Osteocyte (in vitro differentiated cells): Measurements from ENCODE around the gene APOM. TPM values are rescaled to one million over a fixed set of nuclear protein-coding genes. Genes with fewer than 3 reads are reported as not detected.
A peak's percentile ranks its signal among the peaks of the same experiment; 100 is the strongest.

Source experiments
- DNase-seq: peaks from one replicate; pipeline ENCODE4 v3.0.0; 2021; ENCODE audit warnings: mixed read lengths; ENCODE audit not compliant: unreplicated experiment; ENCODE audit errors: extremely low spot score
- H3K27ac Mint-ChIP-seq: one replicate; pipeline ENCODE4 v1.8.0; 2021; ENCODE audit warnings: mild to moderate bottlenecking, mixed read lengths; ENCODE audit not compliant: unreplicated experiment
- H3K27me3 Mint-ChIP-seq: one replicate; pipeline ENCODE4 v1.8.0; 2021; ENCODE audit warnings: mixed read lengths; ENCODE audit not compliant: unreplicated experiment
- H3K36me3 Mint-ChIP-seq: one replicate; pipeline ENCODE4 v1.8.0; 2021; ENCODE audit warnings: mixed read lengths; ENCODE audit not compliant: unreplicated experiment
- H3K4me1 Mint-ChIP-seq: one replicate; pipeline ENCODE4 v1.8.0; 2021; ENCODE audit warnings: mixed read lengths; ENCODE audit not compliant: unreplicated experiment
- H3K4me3 Mint-ChIP-seq: one replicate; pipeline ENCODE4 v1.8.0; 2021; ENCODE audit warnings: mild to moderate bottlenecking, moderate library complexity, mixed read lengths; ENCODE audit not compliant: unreplicated experiment
- H3K9me3 Mint-ChIP-seq: one replicate; pipeline ENCODE4 v1.8.0; 2021; ENCODE audit warnings: mixed read lengths; ENCODE audit not compliant: unreplicated experiment
- CTCF ChIP-seq: fragments of 200-600 bp; sonication (generic); IDR thresholded peaks from 2 replicates; pipeline ENCODE4 v1.5.0; 2021; ENCODE audit warnings: antibody characterized with exemption, mild to moderate bottlenecking, moderate library complexity
- total RNA-seq: library from RNA; stranded (reverse); gene quantifications from 2 replicates; pipeline ENCODE4 v1.2.1, GENCODE V29; 2021

Gene APOM
- total RNA-seq, 1 donor from 2014 or later = 4.0 TPM

GRCh38 chr6:31622684-31623091 is 33.0 kb upstream of the APOM start:
- H3K4me1 Mint-ChIP-seq = peaks cover 18% of the 10 kb centered on the region
- no peak for TF ChIP-seq CTCF
- H3K27me3 Mint-ChIP-seq = no peaks in the 10 kb centered on the region
- DNase-seq = no peak
- H3K9me3 Mint-ChIP-seq = no peaks in the 10 kb centered on the region
- H3K27ac Mint-ChIP-seq = peak overlapping the region; percentile 92
- peak overlapping the region; percentile 80 for H3K4me3 Mint-ChIP-seq
- H3K36me3 Mint-ChIP-seq = peaks cover 37% of the 10 kb centered on the region

- no peaks in the 10 kb centered on the region for H3K9me3 Mint-ChIP-seq
- peaks cover 18% of the 10 kb centered on the region for H3K4me1 Mint-ChIP-seq
- H3K4me3 Mint-ChIP-seq = no peak overlapping the region
- H3K36me3 Mint-ChIP-seq = peaks cover 46% of the 10 kb centered on the region
- no peak overlapping the region for H3K27ac Mint-ChIP-seq
- no peak for TF ChIP-seq CTCF
- H3K27me3 Mint-ChIP-seq = no peaks in the 10 kb centered on the region
- no peak for DNase-seq
Measured at GRCh38 chr6:31624070-31624469, 31.6 kb upstream of the APOM start.

GRCh38 chr6:31626952-31627351 is 28.7 kb upstream of the APOM start:
- no peak overlapping the region for H3K27ac Mint-ChIP-seq

GRCh38 chr6:31627690-31628287 is 27.9 kb upstream of the APOM start:
- H3K27ac Mint-ChIP-seq = no peak overlapping the region
- no peak for DNase-seq
- peaks cover 62% of the 10 kb centered on the region for H3K36me3 Mint-ChIP-seq
- no peaks in the 10 kb centered on the region for H3K27me3 Mint-ChIP-seq
- peaks cover 2% of the 10 kb centered on the region for H3K4me1 Mint-ChIP-seq
- TF ChIP-seq CTCF = no peak
- no peak overlapping the region for H3K4me3 Mint-ChIP-seq
- no peaks in the 10 kb centered on the region for H3K9me3 Mint-ChIP-seq

More at GRCh38 chr6:31626952-31627351, 28.7 kb upstream of the APOM start:
- Mint-ChIP-seq H3K4me1 (peaks cover 10% of the 10 kb centered on the region), H3K36me3 (peaks cover 63% of the 10 kb centered on the region), H3K4me3 (no peak overlapping the region), H3K27me3 (no peaks in the 10 kb centered on the region), H3K9me3 (no peaks in the 10 kb centered on the region)
- no peak for DNase-seq
- TF ChIP-seq CTCF = no peak

GRCh38 chr6:31629014-31629413 is 26.7 kb upstream of the APOM start:
- no peak for DNase-seq
- TF ChIP-seq CTCF = no peak
- Mint-ChIP-seq H3K27me3 (no peaks in the 10 kb centered on the region), H3K4me1 (peaks cover 1% of the 10 kb centered on the region), H3K9me3 (no peaks in the 10 kb centered on the region), H3K4me3 (no peak overlapping the region), H3K27ac (no peak overlapping the region), H3K36me3 (peaks cover 59% of the 10 kb centered on the region)
